Fibroblast of skin of abdomen (primary cell): ENCODE measurements around the gene MYRIP.

Experiments used
- DNase-seq: peaks from one replicate; pipeline ENCODE4 v3.0.0-alpha.2; 2013

MYRIP gene

DNA sequence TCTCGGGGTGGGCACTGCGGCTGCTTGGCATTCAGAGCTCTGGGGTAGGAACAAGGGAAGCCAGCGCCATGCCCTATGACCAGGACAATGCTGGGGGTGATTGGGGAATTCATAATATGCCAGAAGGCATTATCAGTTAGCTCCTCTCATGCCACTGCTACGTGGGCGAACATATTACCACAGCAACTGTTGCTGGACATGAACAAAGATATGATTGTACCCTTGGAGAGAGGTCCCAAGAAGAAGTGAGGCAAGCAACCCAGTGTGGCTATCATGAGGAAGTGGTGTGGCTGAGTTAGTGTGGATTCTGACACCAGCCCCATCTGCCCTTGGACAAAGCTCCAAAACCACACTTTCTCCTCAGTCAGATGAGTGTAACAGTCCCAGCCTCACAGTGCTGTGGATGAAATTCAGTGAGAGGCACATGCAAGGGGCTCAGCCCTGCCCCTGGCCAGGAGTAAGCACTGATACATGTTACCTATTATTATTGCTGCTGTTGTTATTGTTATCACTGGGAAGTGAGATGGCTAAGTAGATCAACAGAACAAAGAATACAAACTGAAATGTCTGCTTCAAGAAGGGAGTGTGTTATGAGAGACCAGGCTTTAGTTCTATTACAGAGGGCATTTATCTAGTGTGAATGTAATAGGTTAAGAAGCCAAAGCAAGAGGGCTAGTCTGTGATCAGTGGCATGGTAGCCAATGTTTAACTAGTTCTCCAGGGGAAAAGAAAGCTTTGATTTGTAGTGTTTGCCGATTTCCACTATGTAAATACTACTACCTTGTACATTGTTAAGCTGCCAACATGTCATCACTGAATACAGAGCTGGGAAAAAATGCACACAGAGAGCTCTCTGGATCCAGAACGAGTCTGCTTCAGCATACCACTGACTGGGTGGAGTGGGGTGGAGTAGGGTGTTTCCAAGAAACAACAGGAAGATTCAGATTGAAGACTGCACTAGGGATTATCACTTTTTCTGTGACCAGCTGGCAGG lies 277.8 kb downstream of the MYRIP start:
- no peak for DNase-seq

DNA sequence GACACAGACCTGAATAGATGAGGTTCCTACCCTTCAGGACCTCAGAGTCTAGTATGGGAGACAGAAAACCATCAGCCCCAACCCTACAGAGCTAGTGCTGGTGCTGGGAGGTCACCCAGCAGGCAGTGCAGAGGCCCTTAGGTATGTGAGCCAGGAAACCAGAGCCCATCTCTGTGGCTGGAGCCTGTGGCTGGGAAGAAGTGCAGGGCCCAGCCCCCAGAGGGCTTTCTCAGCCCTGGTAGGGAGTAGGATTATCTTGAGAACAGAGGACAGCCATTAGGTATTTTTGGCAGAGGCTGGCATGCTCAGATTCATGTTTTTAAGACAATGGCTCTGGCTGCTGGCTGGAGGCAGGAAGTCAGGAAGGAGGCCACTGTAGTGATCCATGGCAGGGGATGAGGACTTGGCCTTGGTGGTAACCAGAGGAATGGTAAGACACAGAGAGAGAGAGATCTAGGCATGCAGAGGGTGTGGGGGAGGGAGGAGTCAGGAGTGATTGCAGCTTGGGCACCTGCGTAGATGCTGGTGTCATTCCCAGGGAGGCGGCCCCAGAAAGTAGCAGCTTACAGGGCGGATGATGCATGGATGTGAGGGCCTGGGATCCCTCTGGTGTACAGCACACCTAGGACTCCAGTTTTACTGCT lies 279.2 kb downstream of the MYRIP start:
- DNase-seq, result no peak

DNA sequence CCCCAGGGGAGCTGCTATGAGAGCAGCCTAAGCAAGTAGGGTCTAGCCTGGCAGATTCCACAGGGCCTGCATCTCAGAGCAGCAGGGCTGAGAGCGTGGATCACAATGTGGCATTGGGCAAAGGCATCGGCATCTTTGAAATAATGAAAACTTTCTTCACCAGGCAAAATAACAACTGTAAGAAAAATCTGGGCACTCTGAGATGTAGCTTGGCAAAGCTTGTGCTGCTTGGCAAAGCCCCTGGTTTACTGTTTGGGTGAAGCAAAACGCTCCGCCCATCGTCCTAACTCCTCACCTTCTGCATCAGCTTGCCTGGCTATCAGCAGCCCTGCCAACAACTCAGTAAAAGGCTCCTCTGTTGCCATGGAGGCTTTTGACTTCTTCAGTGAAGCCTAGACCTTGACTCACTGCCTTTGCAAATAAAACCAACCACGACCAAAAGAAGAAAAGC lies 287.3 kb downstream of the MYRIP start:
- no peak for DNase-seq

DNA sequence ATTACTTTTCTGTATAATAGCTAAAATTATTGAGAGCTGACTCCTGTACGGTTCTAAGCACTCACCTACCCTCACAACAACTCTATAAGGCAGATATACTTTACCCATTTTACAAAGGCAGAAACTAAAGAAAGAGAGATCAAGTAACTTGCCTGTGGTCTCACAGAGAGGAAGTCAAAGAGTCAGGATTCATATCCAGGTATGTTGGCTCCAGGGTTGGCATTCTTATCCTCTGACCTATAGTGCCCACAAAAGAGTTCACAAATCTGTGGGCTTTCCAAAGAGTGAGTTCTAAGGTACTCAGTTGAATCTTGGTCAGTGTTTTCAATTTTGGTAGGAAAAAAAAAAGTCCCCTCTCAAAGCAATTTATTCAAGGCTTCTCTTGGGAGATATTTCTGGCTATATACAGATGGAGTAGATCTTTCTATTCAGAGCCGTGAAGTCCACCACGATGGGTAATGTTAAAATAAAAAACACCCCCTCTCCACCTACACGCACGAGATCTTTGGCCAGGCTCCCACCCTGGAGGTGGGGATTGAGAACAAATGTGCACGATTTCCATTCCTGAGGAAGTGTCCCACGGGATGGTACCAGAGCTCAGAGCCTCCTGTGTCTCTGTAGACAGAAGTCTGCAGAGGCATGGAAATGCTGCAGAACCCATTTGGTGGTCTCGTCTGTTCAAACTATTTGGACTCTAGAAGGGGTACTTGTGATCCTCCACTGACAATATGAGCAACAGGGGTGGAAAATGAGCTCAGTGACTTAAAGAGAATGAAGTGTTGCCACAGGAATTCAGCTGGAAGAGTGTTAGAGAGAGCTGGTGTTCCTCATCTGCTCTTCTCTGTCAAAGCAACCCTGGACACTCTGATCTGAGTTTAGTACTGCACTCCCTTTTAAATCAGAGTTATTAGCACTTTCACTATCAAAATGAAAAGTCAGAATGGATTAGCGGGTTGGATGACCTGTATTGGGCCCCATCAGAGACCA lies 288.0 kb downstream of the MYRIP start:
- peak; percentile 57 for DNase-seq

DNA sequence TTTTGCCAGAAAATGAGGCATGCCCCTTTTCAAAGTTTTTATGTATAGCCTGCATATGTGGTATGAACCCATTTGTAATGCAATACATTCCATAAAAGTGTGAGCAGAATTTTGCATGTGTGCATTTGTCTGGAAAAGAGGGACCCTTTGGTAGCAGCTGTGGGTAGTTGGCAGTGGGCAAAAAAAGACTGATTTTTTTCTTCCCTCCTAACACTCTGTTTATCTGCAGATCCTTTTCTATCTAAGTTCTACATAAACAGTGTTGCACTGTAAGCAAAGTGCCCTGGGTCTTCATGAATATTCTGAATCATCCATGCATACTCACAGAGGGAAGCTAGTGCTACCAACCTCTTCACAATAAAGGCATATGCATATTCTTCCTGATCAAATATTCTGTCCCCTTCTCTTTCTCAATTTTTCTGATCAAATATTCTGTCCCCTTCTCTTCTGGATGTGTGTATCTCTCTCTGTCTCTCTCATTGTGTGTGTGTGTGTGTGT lies 288.9 kb downstream of the MYRIP start:
- DNase-seq, result no peak

DNA sequence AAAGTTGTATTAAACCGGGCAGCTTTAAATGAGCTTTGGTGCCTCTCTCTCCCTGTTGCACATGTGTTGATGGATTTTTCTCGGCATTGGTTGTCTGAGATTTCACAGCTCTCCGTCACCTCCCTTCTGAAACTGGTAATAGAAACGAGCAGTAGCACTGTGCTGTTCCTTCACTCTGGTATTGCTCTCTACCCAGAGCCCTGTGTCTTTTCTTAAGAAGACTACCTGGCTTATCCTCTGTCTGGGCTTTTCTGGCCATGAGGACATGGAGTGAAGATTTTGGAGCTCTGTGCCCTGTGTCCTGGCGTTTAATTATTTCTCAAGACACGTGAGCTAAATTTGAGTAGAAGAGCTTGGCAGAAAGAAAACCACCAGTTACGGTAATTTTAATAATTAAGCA lies 290.5 kb downstream of the MYRIP start:
- DNase-seq, result no peak

DNA sequence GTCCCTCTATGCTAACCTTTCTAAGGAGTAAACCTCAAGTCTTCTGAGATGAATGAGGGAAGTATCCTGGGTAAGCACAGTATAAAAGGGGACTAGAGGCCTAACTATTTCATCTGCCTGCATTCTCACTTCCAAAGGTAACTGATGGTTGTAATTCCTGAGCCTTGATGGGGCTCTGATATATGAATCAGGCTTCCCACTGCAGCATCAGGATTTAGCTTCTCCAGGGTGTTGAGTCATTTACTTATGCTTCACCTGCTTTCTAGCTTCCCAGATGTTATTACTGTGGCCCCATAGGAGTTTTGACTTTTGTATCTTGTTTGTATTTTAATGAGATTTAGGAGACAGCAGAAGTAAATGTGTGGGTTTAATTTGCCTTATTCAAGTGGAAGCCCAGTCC lies 292.8 kb downstream of the MYRIP start:
- DNase-seq, result no peak

DNA sequence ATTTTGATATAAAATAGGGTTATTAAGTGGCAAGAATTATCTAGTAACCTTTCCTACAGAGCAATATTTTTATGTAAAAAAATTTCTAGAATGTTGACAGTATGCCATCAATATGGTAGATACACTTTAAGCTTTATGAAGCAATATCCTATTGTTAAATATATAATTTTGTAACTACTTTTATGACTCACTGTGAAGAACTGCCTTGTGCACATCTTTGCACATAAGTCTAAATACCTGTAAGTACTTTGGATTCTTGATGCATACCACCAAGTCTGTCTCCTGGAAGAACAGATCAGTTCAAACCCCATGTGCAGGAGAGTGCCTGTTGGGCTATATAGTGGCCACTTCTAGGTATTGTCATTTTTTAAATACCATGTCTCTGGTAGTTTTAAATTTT lies 294.4 kb downstream of the MYRIP start:
- no peak for DNase-seq

DNA sequence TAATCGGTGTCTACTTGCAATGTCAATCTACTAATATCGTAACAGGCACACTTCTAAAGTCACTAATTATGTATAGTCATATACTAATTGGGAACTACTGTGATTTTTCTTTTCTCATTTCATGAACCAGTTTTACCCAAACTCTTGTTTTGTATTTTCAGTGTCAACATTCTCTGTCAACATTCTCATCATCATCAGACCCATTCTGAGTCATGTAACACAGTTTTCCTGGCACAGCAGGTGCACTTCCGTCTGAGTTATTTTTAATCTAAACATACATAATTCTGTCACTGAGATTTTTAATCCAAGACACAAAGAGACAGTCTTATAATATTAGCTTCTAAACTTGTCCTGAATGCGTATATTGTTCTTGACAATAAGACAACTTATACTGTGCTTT lies 295.0 kb downstream of the MYRIP start:
- DNase-seq, result no peak

DNA sequence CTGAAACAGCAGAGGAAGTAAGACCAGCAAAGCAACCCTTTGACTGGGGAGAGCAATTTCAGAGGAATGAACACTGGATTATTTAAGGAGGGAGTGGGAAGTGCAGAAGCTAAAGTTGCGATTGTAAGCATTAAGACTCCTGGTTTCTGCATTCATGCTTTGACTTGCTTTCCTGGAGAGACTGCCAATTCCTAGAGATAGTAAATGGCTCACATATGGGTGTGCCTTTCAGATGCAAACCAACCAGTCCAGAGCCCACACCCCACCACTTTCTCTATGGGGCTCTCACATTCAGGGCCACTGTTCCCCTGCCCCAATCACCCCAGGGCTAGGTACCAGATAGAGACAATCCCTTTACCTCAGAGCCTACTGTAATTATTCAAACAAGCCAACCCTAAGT lies 299.2 kb downstream of the MYRIP start:
- DNase-seq, result no peak

DNA sequence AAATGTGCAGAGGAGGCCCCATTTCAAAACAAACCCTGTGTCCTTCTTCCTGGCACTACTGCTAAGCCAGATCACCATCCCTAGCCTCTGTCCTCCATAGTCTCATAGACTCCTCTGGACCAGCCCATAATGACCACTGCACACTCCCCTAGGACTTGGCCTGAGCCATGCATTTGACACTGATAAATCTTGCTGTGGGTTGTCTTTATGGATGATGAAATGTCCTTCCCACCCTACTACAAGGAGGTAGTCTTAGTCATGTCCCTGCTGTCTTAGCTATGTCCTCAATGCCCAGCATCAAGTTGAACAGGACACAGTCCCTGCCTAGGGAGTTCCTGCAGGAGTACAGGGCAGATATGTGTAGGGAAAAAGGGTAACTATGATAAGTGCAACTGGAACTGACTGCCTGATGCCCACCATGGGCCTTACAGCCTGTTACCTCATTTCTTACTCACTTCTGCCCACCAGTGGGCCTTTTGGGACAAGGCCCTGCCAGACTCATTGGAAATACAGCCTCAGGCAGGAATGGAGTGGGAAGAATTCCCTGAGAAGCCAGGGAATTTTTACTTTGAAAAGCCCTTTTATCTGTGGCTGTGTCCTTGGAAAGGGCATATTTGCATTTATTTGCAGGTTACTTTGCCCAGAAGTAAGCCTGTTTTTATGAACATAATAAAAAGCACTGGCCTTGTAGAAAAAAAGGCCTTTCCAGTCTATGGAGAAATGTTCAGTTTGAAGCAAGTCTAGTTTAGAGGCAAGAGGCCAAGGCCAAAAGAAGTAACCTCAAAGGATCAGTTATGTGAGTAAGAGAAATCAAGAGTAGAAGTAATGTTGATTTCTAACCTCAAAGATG lies 300.5 kb downstream of the MYRIP start:
- peak; percentile 57 for DNase-seq

DNA sequence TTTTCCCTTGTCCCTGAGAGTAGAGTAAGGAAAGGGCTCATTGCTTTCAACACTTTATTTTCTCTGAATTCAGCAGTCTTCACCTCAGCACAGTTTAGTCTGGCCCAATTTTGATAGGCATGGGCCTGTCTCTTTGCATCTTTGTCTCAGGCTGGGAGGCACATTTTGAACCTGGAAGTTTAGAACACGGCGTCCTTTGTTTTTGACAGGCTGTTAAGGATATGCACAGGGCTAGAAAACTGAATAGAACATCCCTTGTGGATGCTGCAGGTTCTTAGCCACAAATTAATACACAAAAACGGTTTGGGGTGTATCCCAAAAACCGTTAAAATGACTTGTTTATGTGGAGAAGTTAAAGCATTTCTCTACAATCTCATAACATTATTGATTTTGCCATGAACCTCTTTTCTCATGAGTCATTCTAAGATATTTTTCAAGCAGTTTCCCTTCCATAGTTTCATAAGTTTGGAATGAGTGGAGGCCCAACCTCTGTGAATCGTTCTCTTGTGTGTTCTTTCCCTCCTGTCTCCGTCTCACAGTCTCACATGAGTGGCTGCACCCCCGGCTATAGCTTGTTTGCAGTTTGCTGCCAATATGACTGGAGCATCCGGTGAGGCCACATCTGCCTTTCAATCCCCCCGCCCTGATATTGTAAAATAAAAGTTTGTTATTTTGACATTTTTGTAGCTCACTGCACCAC lies 307.2 kb downstream of the MYRIP start:
- DNase-seq, result peak; percentile 87

DNA sequence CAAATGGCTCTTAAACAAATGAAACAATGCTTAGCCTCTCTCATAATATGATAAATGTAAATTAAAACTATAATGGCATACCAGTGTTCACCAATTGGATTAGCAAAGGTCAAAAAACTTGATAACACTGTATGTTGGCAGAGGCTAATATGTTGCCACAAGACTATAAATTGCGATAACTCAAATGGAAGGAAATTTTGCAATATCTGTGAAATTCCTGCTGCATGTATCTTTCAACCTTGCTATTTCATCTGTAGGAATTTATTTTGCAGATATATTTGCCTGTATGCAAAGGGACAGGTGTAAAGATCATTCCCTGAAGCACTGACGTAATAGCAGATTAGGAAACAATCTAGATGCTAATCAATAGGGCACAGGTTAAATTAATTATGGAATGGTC lies 308.7 kb downstream of the MYRIP start:
- DNase-seq, result no peak

DNA sequence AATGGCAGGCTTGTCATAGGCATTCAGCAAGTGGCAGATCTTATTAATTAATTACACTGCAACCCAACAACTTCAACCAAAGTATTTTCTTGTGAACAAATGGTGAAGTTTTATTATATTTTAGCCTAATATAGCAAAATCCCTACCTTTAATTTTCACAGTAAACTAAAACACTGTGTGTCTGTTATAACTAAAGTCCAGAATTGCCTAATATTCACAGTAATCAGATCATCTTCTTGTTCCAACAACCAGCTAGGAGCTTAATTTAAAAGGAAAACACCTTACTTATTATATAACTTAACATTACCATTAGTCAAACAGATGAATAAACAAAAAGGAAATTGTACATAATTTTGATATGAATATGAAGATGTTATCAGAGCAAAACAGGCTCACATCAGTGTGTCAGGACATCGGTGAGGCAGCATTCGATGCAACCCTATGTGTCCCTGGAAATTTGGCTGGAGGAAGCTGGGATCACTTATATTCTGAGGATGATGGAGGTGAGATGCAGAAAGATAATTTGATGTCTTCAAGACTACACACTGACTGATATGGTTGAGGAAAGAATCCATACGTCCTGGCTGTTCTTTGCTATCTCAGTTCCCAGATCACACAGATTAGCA lies 310.8 kb downstream of the MYRIP start:
- no peak for DNase-seq

DNA sequence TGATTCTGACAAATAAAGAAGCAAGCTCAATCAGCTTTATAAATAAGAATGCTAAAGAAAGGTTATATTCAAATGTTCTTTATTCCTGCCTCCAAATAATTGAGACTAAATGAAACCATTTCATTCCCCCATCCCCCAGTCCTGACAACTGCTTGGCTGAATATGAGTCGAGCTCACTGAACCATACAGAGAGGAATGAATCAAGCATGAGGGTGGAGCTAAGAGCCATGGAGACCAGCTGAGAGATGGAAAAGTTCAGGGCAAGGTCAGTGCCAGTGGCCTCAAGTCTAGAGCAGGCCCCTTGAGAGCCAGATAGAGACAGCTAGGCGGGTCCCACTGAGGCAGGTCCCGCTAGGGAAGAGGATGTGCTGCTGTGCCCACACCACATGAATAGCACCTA lies 311.4 kb downstream of the MYRIP start:
- peak; percentile 69 for DNase-seq

DNA sequence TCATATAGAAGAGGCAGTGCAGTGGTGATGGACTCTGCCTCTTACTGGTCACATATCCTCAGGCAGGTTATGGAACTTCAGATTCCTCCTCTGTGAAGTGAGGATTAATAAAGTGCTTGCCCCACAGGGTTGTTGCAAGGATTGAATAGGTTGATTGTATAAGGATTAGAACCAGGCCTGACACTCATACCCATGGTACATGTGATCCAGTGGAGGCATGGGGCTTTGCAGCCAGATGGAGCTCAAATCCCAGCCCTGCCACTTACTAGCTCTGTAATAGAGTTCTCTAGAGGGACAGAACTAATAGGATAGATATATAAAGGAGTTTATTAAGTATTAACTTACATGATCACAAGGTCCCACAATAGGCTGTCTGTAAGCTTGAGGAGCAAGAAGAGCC lies 315.5 kb downstream of the MYRIP start:
- no peak for DNase-seq

DNA sequence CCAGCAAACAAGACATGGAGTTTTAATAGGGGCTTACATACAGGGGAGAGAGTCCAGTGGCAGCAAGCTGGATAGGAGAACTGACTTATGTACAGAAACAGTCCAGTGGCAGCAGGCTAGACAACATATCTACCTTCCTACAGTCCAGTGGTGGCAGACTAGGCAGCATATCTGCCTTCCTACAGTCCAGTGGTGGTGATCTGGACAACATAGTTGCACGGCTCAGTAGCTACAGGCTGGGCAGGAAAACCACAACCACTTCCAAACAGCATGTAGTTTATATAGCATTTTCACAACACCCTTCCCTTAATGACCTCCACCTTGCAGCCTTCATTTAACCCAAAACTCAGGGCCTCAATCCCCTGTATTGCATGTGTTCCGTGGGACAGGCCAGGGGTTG lies 318.8 kb downstream of the MYRIP start:
- no peak for DNase-seq

DNA sequence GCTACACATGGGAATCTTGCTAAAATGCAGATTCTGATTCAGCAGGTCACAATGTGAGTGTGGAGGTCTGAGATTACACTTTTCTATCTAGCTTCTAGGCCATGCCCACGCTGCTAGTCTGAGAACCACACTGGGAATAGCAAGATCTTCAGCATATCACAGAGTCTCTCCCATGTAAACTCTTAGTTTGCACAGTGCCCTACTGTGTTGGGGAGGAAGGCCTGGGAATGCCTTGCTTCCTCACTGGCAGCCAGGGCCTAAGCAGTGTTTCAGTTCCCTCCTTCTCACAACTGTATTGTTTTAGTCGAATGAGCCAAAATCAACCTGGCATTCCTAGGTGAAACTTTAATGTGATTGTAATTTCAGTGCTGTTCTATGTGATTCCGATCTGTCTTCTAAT lies 320.1 kb downstream of the MYRIP start:
- no peak for DNase-seq

DNA sequence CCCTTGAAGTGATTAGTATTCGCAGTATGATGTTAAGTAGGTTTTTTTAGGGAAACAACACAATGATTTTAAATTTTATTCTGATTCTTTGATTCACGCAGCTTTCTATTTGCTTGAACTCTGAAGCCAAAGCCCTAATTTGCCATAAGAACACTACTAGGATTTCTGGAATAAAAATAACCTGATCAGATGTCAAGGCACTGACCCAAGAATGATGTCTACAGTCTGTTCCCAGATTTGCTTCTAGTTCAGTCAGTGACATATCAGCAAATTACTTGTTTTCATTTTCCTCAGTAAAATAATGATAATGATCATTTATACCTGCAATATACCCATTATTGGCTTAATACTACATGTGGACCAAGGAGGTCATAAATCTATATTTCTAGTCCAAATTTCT lies 320.6 kb downstream of the MYRIP start:
- no peak for DNase-seq

DNA sequence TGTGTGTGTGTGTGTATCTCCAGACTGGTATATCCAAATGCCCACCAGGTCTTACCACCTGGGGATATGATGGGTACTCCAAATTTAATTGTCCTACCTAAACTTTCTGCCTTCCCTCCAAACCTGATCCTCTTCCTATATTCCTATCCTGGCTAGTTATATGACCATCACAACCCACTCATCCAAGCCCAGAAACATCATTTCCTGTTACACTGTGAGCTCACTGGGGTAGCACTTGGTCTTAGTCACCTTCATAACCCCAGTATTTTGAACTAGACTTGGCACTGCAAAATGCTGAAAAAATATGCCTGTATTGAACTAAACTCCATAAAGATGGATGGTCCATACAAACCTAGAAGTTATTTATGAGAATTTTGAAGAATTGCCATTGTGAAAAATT lies 321.3 kb downstream of the MYRIP start:
- no peak for DNase-seq
